NK-92 treated with Interleukin-12 subunit alpha and Interleukin-12 subunit beta, amount 100 ng/mL, for 24 hours (cell line): ENCODE results near the gene KPNA3.
"Not testable (repeated sequence)": the region's sequence is repeated elsewhere in the genome, so short reads cannot be mapped to it uniquely, and the experiment has no call there.

Experiments
- DNase-seq: peaks from one replicate; lab custom pipeline; 2025; lab: John Stamatoyannopoulos, UW

The KPNA3 gene

GRCh38 chr13:49807681-49808080 lies 15.2 kb upstream of the KPNA3 start:
- no peak for DNase-seq

GRCh38 chr13:49806126-49806536 lies 13.6 kb upstream of the KPNA3 start:
- DNase-seq, result no peak

- not testable (repeated sequence) for DNase-seq
Observed at GRCh38 chr13:49803047-49803446, 10.6 kb upstream of the KPNA3 start.

GRCh38 chr13:49802426-49802825 lies 9.9 kb upstream of the KPNA3 start:
- no peak for DNase-seq

- DNase-seq, result peak; percentile 49
Observed at GRCh38 chr13:49791711-49792549, 552 bp downstream of the KPNA3 start.

GRCh38 chr13:49791315-49791710 lies 1.2 kb downstream of the KPNA3 start:
- DNase-seq, result no peak

- no peak for DNase-seq
Observed at GRCh38 chr13:49789968-49790367, 2.5 kb downstream of the KPNA3 start.

GRCh38 chr13:49786401-49787008 lies 6.0 kb downstream of the KPNA3 start:
- no peak for DNase-seq

GRCh38 chr13:49784886-49785570 lies 7.5 kb downstream of the KPNA3 start:
- no peak for DNase-seq

- DNase-seq, result no peak
Observed at GRCh38 chr13:49783865-49784264, 8.6 kb downstream of the KPNA3 start.

- no peak for DNase-seq
Observed at GRCh38 chr13:49782784-49783183, 9.7 kb downstream of the KPNA3 start.

GRCh38 chr13:49781806-49782205 lies 10.7 kb downstream of the KPNA3 start:
- DNase-seq, result no peak

- DNase-seq, result no peak
Observed at GRCh38 chr13:49779721-49780120, 12.8 kb downstream of the KPNA3 start.

- no peak for DNase-seq
Observed at GRCh38 chr13:49777746-49778614, 14.5 kb downstream of the KPNA3 start.

- DNase-seq, result no peak
Observed at GRCh38 chr13:49776871-49777270, 15.6 kb downstream of the KPNA3 start.

GRCh38 chr13:49774376-49775005 lies 18.0 kb downstream of the KPNA3 start:
- DNase-seq, result no peak

- DNase-seq, result no peak
Observed at GRCh38 chr13:49772828-49773227, 19.7 kb downstream of the KPNA3 start.

GRCh38 chr13:49761811-49762210 lies 30.7 kb downstream of the KPNA3 start:
- DNase-seq, result not testable (repeated sequence)

- no peak for DNase-seq
Observed at GRCh38 chr13:49760558-49760957, 31.9 kb downstream of the KPNA3 start.

GRCh38 chr13:49759503-49759902 lies 33.0 kb downstream of the KPNA3 start:
- DNase-seq, result no peak

GRCh38 chr13:49756263-49756662 lies 36.2 kb downstream of the KPNA3 start:
- no peak for DNase-seq

- no peak for DNase-seq
Observed at GRCh38 chr13:49754146-49754545, 38.3 kb downstream of the KPNA3 start.
